Measurements from ENCODE around the gene TNRC6C.

Gene TNRC6C

DNA sequence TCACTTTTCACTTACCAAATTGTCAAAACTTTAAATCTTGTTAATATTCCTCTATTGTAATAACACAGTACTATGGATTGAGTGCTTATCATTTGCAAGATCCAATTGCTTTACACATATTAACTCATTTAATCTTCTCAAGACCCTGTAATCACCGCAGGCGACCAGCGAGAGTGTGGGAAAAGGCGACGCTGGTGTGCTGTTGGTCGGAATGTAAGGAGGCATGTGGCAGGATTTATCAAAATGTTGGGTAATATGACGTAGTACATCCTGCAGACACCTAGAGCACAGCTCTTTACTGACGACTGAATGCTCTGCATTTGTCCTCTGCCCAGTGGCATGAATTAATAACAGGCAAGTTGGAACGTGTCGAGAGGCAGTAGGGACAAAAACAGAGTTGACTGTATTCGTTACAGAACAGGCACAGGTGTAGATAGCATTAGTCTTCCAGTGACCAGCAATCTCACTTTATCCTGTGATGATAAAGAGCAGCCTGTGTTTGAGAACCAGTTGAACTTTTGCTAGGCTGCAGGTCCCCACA lies 80.3 kb downstream of the TNRC6C start:
- DNase-seq (ENCODE audit: low read depth) = no peak
- TF ChIP-seq, protein P1, sequence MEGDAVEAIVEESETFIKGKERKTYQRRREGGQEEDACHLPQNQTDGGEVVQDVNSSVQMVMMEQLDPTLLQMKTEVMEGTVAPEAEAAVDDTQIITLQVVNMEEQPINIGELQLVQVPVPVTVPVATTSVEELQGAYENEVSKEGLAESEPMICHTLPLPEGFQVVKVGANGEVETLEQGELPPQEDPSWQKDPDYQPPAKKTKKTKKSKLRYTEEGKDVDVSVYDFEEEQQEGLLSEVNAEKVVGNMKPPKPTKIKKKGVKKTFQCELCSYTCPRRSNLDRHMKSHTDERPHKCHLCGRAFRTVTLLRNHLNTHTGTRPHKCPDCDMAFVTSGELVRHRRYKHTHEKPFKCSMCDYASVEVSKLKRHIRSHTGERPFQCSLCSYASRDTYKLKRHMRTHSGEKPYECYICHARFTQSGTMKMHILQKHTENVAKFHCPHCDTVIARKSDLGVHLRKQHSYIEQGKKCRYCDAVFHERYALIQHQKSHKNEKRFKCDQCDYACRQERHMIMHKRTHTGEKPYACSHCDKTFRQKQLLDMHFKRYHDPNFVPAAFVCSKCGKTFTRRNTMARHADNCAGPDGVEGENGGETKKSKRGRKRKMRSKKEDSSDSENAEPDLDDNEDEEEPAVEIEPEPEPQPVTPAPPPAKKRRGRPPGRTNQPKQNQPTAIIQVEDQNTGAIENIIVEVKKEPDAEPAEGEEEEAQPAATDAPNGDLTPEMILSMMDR (IDR thresholded peaks at IDR 0.05; ENCODE audit: control insufficient read depth, insufficient read depth, low read depth, low read length, missing control alignments) = no peak
- no peak overlapping the region for H3K4me3 ChIP-seq (ENCODE audit: control insufficient read depth, low read depth, low read length)

DNA sequence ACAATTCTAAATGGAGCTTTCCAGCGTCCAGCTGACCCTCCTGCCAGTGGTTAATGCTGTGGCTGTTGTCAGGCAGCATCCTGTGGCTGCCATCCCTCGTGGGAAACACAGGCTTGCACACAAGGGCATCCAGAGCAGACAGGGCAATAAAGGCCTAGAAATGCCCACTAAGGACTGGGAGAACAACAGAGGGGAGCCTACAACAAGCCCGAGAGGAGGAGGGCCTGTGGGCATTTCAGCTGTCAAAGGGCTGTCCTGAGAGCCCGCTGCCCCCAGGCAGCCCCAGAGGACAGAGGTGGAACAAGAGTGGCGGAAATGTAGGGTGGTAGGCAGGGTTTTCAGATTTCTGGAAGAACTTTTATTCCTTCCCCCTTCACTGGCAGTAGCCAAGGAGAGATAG lies 81.1 kb downstream of the TNRC6C start:
- H3K4me3 ChIP-seq (ENCODE audit: control insufficient read depth, low read depth, low read length) = no peak overlapping the region
- TF ChIP-seq, protein P1 (IDR thresholded peaks at IDR 0.05; ENCODE audit: control insufficient read depth, insufficient read depth, low read depth, low read length, missing control alignments) = no peak
- no peak for DNase-seq (ENCODE audit: low read depth)

DNA sequence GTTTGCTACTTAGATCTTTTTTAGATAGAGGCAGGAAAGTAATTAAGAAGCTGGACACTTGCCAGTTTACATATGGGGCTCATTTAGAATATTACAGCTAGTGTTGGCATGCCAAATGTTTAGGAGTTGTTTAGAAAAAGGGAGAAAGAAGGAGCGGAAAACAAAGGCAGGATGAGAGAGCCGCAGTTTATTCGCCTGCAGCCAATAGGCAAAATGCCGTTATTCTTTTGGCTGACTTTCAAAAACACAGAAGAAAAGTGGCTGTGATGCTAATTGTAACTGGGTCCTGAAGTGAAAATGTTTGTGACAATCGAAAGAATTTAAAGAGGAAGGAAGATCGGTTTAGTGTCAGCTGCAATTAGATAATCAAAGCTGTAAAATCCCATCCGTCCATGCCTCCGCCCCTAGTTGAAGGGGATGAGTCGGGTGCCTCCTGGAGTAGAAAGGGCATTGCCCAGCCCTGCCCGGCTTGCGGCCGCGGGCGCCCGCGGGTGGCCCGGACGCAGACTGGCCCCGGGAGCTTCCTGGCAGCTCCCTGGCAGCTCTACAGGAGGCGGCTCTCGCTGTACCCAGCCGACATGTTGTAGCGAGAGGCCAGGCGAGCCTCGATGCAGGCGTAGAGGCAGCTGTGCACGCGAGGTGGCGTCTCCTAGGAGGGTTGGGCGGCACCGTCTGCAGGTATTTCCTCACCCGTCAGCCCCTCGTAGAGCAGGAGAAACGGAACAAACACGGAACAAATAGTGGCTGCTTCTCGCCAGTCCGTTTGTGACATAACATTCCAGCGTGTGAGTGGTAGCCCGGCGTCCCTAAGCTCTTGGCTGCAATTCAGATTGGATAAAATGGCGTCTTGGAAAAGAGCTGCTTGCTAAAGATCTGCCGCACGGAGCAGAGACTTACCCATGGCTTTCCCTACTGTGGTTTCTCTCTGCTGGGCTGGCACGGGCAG lies 82.2 kb downstream of the TNRC6C start:
- TF ChIP-seq, protein P1 (IDR thresholded peaks at IDR 0.05; ENCODE audit: control insufficient read depth, insufficient read depth, low read depth, low read length, missing control alignments) = peak; percentile 9
- H3K4me3 ChIP-seq (ENCODE audit: control insufficient read depth, low read depth, low read length) = peak overlapping the region; percentile 62
- DNase-seq (ENCODE audit: low read depth) = no peak

DNA sequence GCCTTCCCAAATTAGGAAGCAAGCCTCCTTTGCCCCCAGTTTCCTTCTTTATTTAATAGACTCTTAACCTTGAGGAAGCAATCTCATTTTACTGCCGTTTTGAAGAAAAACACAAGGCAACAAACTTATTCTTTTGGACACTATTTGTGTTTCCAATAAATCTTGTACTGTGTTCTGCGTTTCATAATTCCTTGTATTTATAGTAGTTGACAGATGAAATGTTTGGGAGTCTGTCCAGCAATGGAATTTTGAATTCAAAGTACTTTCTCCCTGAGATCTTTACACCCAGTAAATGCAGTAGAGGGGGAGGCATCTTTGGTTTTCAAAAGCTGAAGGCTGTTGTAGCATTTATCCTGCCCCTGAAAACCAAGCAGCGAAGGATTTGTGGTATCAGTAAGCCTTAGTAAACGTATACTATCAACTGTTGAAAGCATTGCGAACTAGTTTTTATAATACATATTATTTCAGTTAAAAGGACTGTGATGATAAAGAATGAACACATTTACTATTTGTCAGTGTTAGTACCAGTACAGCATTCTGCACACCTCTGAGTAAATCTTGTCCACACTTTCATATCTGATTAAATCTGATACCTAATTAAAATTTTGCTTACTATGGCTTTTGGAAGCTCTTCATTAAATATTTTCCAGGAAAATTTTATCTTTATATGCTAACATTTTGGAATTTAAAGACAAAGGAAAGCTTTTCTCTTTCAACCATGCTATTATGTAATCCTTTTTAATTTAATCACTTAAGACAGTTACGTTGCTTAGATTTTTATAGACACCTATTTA lies 83.1 kb downstream of the TNRC6C start:
- DNase-seq (ENCODE audit: low read depth) = no peak
- H3K4me3 ChIP-seq (ENCODE audit: control insufficient read depth, low read depth, low read length) = peak overlapping the region; percentile 62
- TF ChIP-seq, protein P1 (IDR thresholded peaks at IDR 0.05; ENCODE audit: control insufficient read depth, insufficient read depth, low read depth, low read length, missing control alignments) = no peak

DNA sequence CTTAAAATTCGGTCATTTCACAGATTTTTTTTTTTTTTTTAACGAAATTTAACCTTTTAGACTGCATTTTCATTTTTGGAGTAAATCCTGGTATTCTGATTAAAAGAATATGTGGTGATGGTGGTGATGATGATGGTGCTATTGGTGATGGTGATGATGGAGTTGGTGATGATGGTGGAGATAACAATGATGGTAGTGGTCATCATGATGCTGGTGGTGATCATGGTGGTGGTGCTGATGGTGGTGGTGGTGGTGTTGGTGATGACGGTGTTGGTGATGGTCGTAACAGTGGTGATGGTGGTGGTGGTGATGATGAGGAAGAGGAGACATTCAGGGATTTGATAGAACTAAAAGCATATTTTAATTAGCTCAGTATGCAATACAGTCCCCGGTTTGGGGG lies 84.0 kb downstream of the TNRC6C start:
- DNase-seq (ENCODE audit: low read depth) = no peak
- TF ChIP-seq, protein P1 (IDR thresholded peaks at IDR 0.05; ENCODE audit: control insufficient read depth, insufficient read depth, low read depth, low read length, missing control alignments) = no peak
- no peak overlapping the region for H3K4me3 ChIP-seq (ENCODE audit: control insufficient read depth, low read depth, low read length)

DNA sequence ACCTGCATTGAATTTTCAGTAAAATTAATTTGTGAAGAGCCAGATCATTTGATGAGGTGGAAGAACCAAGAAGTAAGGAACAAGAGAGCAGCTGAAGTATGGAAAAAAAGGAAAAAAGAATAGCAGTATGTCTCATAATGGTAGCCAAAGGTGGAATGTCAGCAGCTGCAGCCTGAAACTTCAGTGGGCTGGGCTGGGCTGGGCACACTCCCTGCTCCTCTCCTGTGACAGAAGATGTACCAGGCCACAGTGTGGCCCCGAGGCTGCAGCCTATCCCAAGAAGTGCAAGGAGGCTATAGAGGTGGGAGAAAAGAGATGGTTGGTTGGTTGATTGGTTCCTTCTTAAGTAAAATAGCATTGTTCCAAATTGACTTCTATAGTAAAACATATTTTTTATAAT lies 84.5 kb downstream of the TNRC6C start:
- no peak overlapping the region for H3K4me3 ChIP-seq (ENCODE audit: control insufficient read depth, low read depth, low read length)
- TF ChIP-seq, protein P1 (IDR thresholded peaks at IDR 0.05; ENCODE audit: control insufficient read depth, insufficient read depth, low read depth, low read length, missing control alignments) = no peak
- DNase-seq (ENCODE audit: low read depth) = no peak
